GM12891 (cell line): Measurements from ENCODE around the gene KIF5C.

Source experiments
- POLR2A ChIP-seq: IDR thresholded peaks from 2 replicates; pipeline ENCODE4 v1.6.1; 2011; ENCODE audit warnings: low read depth, low read length, control low read depth
- POLR2AphosphoS5 ChIP-seq: IDR thresholded peaks from 2 replicates; pipeline ENCODE4 v1.6.1; 2011; ENCODE audit warnings: low read depth, low read length, control low read depth

DNA sequence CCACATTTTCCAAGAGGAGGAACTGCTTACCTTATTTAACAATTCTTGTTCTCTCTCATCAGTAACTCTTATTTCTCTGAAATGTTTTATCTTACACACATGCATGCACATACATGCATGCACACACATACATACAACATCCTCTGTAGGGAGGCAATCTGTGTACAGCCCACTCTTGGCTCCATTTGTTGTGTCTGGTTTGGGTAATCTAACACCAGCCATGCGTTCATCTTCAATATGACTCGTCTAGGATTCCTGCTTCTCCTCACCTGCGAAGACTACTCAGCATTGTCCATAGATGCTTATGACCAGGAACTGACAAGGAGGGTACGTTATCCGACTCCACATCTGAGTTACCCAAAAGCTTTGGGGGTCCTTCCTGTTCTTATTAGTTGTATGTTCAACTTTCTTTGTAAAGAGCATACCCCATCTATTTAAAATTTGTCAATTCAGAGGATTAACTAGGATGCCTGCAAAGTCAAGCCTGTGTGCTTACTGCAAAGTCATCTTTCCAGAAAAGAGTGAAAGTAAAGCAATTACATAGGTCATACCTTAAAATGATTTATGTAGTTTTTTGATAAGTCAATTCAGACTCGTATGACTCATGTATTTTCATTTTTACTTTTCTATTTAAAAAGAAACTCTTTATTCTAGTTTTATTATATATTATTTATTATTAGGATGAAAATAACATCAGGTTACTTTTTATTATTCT lies 181.7 kb downstream of the KIF5C start:
- TF ChIP-seq POLR2AphosphoS5 = no peak
- no peak for TF ChIP-seq POLR2A
